Mucosa of descending colon (tissue), 3 donors: ENCODE measurements around the gene ELMOD1. TPM values are rescaled to one million over a fixed set of nuclear protein-coding genes. Genes with fewer than 3 reads are reported as not detected.

Source experiments
- ATAC-seq: fragments of 200-7000 bp; cut with Tn5 transposase; one replicate; pipeline ENCODE4 v1.9.1; 2020; ENCODE audit warnings: mild to moderate bottlenecking, moderate library complexity
- DNase-seq, 3 donors: peaks; one replicate each; pipeline ENCODE4 v3.0.0-alpha.2; 2020
- H3K36me3 ChIP-seq: fragments of 200-600 bp; one replicate; pipeline ENCODE4 v1.8.0; 2021; ENCODE audit warnings: low read depth, mild to moderate bottlenecking
- H3K4me1 ChIP-seq: fragments of 200-600 bp; one replicate; pipeline ENCODE4 v1.8.0; 2021; ENCODE audit warnings: low read depth, mild to moderate bottlenecking
- H3K4me3 ChIP-seq: fragments of 200-600 bp; one replicate; pipeline ENCODE4 v1.8.0; 2021; ENCODE audit warnings: mild to moderate bottlenecking
- H3K9me3 ChIP-seq: fragments of 200-600 bp; one replicate; pipeline ENCODE4 v1.8.0; 2021; ENCODE audit warnings: mild to moderate bottlenecking
- CTCF ChIP-seq: fragments of 200-600 bp; IDR thresholded peaks from one replicate; pipeline ENCODE4 v1.8.0; 2022; ENCODE audit warnings: antibody characterized with exemption, mild to moderate bottlenecking
- intact Hi-C, 2 donors: fragments of 100-400 bp; cut with DNase I in 1 of 2; cut with micrococcal nuclease in 1 of 2; formaldehyde crosslinking; loops; one replicate each; pipeline versions ENCODE4 v1.11.0 to v1.11.1; 2022; cut with DNase I, micrococcal nuclease
- total RNA-seq, 3 donors: library from RNA; stranded (reverse); fragmentation: NEBNext Ultra II Directional in 2 of 3; extraction: Animal tissue kit (Norgen Biotek cat#: 25700) in 2 of 3; gene quantifications; one replicate each; pipeline versions ENCODE4 v1.2.1 to v1.2.4, GENCODE V29; 2021 to 2023
- donor health status: DM: no; HTN: no; CAD: no; lungs with moderate emphysema.
- donor health status: DM: no; HTN: no; CAD: no.
- donor health status: DM: no; HTN: yes; CAD: no.

Gene ELMOD1
- total RNA-seq, 3 donors from 2014 or later: 0.31 to 0.57 TPM; not detected in 1

DNA sequence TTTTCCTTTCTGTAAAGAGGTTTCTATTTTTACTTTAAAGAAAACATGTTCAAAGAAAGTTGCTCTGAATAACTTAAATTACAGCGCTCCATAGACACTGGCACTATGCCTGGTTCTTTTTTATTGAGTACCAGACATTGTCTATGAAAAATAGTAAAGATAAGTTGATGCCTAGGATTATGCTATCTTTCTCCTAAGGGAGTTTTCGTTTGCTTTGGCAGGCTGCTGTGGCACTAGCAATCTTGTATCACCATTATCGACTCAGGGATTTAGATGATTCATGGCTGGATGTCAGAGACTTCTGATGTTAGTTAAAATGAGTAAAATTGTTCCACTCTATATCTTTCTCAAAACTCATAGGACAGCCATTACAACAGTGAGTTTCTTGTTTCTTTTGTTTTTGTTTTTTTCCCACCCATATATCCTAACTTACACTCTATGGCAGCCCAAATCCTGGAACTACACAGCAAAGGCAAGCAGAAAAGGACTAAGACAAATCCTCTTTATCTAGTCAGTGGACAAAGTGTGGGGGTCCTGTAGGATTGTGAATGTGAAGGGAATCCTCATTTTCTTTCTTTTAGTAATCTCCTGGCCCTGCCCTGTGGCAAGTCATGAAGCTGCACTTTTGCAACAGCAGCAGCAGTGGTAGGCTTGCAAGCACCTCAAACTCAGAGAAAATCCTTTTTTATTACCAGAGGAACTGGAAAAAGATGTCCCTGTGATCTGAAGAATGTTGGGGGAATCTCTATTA lies 100.2 kb downstream of the ELMOD1 start:
- ATAC-seq (no peak), DNase-seq (no peak)
- Histone ChIP-seq H3K36me3 (no peaks in the 10 kb centered on the region), H3K4me3 (no peak overlapping the region), H3K4me1 (peaks cover 4% of the 10 kb centered on the region), H3K9me3 (no peaks in the 10 kb centered on the region)
- intact Hi-C loops: no loop called here
- TF ChIP-seq CTCF: no peak

DNA sequence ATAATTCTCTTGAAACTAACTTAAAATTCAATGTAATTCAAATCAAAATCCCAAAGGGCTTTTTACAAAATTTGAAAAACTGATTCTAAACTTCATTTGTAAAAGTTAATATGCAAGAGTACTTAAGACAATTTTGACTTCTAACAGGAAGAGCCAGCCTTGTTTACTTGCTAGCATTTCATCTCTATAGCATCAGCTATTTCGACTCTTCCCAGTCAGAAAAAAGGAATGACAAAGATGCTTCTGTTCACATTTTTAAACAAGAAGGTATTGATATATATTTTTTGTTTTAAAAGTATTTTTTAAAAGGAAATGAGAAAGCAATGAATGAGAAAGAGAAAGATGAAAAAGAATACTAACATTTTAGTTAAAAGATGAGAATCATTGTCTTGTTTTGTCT lies 104.5 kb downstream of the ELMOD1 start:
- TF ChIP-seq CTCF: no peak
- Histone ChIP-seq H3K4me1 (no peaks in the 10 kb centered on the region), H3K4me3 (no peak overlapping the region), H3K36me3 (no peaks in the 10 kb centered on the region), H3K9me3 (no peaks in the 10 kb centered on the region)
- ATAC-seq: no peak
- DNase-seq: no peak
- intact Hi-C loops: no loop called here

GRCh38 chr11:107696140-107696539 lies 105.2 kb downstream of the ELMOD1 start:
- H3K4me1 ChIP-seq: no peaks in the 10 kb centered on the region
- DNase-seq (no peak), ATAC-seq (no peak)
- no peaks in the 10 kb centered on the region for H3K9me3 ChIP-seq
- no peak for TF ChIP-seq CTCF
- H3K4me3 ChIP-seq: no peak overlapping the region
- H3K36me3 ChIP-seq: no peaks in the 10 kb centered on the region
- intact Hi-C loops: no loop called here

DNA sequence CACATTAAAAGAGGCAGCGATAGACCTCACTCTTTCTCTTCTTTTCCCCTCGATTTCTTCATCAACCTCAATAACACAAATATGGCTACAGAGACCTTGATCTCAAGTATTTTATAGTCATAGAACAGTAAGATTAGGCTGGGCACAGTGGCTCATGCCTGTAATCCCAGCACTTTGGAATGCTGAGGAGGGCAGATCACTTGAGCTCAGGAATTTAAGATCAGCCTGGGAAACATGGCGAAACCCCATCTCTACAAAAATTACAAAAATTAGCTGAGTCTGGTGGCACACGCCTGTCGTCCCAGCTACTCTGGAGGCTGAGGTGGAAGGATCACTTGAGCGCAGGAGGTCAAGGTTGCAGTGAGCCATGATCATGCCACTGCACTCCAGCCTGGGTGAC lies 106.3 kb downstream of the ELMOD1 start:
- no peak for TF ChIP-seq CTCF
- intact Hi-C loops: no loop called here
- no peak for ATAC-seq
- Histone ChIP-seq H3K9me3 (no peaks in the 10 kb centered on the region), H3K4me1 (no peaks in the 10 kb centered on the region), H3K4me3 (no peak overlapping the region), H3K36me3 (no peaks in the 10 kb centered on the region)
- no peak for DNase-seq

GRCh38 chr11:107699371-107700285 lies 108.7 kb downstream of the ELMOD1 start:
- DNase-seq: no peak
- H3K36me3 ChIP-seq: no peaks in the 10 kb centered on the region
- no peaks in the 10 kb centered on the region for H3K9me3 ChIP-seq
- intact Hi-C loops: no loop called here
- ATAC-seq: no peak
- no peak overlapping the region for H3K4me3 ChIP-seq
- no peaks in the 10 kb centered on the region for H3K4me1 ChIP-seq
- no peak for TF ChIP-seq CTCF
